ENCODE data around the gene DRC7.

DNA sequence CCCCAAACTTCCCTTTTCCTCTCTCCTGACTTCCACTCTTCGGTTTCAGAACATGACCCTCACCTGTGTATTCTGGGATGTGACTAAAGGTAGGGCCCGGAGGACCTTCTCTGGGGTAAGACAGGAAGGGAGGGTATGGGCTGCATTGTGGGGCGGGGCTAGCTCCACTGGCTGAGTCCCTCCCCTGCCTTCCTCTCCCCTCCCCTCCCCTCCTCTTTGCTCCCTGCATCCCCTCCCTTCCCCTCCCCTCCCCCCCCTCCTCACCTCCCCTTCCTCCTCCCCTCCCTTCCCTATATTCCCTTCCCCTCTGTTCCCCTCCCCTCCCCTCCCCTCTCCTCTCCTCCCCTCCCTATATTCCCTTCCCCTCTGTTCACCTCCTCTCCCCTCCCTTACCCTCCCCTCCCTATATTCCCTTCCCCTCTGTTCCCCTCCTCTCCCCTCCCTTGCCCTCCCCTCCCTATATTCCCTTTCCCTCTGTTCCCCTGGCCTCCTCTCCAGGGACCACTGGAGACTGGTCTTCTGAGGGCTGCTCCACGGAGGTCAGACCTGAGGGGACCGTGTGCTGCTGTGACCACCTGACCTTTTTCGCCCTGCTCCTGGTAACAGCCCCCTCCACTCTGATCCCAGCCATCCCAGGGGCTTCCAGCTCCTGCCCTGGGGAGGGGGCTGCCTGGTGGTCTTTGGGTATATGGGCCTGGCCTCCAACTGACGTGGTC, 14.7 kb upstream of the DRC7 start:
- TF ChIP-seq CTCF (IDR thresholded peaks at IDR 0.05) = no peak
- TF ChIP-seq POLR2AphosphoS5 (IDR thresholded peaks at IDR 0.05) = no peak
- no peak for TF ChIP-seq POLR2A (IDR thresholded peaks at IDR 0.05)

Data from breast epithelium (tissue), 3 donors.